Mononuclear cell (primary cell): ENCODE data around the gene DCAF4. TPM values are rescaled to one million over a fixed set of nuclear protein-coding genes. Genes with fewer than 3 reads are reported as not detected.
"Not testable (repeated sequence)": the region's sequence is repeated elsewhere in the genome, so short reads cannot be mapped to it uniquely, and the experiment has no call there.

ENCODE experiments used
- H3K27me3 ChIP-seq: 2 replicates; pipeline ENCODE4 v1.6.0; 2011; ENCODE audit warnings: low read length, control low read depth; ENCODE audit not compliant: insufficient read depth
- H3K4me1 ChIP-seq: 2 replicates; pipeline ENCODE4 v1.5.1; 2011; ENCODE audit warnings: mild to moderate bottlenecking, low read length, control low read depth; ENCODE audit not compliant: insufficient read depth
- H3K4me3 ChIP-seq: 2 replicates; pipeline ENCODE4 v1.5.1; 2011; ENCODE audit warnings: mild to moderate bottlenecking, low read length, moderate library complexity
- H3K9me3 ChIP-seq: 2 replicates; pipeline ENCODE4 v1.5.1; 2011; ENCODE audit warnings: low read depth, mild to moderate bottlenecking, control low read depth, low read length
- total RNA-seq: library from RNA; depleted of rRNA; stranded (reverse); fragments of >200 nt; gene quantifications from one replicate; pipeline ENCODE4 v1.2.3, GENCODE V29; 2012

The DCAF4 gene
- total RNA-seq, 1 donor, result 17.9 TPM

DNA sequence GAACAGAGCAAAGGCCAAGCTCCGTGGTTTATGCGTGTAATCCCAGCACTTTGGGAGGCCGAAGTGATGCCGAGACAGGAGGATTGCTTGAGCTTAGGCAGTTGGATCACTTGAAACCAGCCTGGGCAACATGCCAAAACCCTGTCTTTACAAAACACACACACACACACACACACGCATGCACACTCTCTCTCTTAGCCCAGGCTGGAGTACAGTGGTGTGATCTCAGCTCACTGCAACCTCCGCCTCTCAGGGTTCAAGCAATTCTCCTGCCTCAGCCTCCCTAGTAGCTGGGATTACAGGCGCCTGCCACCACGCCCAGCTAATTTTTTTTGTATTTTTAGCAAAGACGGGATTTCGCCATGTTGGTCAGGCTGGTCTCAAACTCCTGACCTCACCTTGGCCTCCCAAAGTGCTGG, 36.1 kb downstream of the DCAF4 start:
- not testable (repeated sequence) for H3K4me1 ChIP-seq, H3K4me3 ChIP-seq, H3K9me3 ChIP-seq, H3K27me3 ChIP-seq

DNA sequence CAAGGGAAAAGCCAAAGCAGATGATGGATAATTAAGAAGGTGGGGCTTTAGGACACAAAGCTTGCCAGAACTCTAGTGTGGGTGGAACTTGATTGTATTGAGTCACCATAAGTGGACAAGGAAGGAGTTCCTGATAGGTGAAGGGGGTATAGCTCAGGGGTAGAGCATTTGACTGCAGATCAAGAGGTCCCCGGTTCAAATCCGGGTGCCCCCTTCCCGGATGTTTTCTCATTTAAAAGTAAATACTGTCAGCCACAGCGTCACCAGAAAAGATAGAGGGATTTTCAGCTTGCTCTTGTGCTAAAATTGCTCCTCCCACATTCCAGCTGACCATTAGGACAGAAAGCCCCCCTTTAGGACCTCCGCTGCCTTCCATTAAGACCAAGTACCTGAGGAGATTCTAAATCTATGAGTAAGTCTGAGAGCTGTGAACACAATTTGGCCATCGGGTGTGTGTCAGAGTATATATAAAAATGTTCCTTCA, 36.6 kb downstream of the DCAF4 start:
- Histone ChIP-seq H3K27me3 (no peaks in the 10 kb centered on the region), H3K4me3 (no peak overlapping the region), H3K4me1 (no peaks in the 10 kb centered on the region), H3K9me3 (no peaks in the 10 kb centered on the region)

GRCh38 chr14:72965249-72965648, 39.0 kb downstream of the DCAF4 start:
- Histone ChIP-seq H3K4me3 (no peak overlapping the region), H3K27me3 (no peaks in the 10 kb centered on the region), H3K9me3 (no peaks in the 10 kb centered on the region), H3K4me1 (no peaks in the 10 kb centered on the region)

DNA sequence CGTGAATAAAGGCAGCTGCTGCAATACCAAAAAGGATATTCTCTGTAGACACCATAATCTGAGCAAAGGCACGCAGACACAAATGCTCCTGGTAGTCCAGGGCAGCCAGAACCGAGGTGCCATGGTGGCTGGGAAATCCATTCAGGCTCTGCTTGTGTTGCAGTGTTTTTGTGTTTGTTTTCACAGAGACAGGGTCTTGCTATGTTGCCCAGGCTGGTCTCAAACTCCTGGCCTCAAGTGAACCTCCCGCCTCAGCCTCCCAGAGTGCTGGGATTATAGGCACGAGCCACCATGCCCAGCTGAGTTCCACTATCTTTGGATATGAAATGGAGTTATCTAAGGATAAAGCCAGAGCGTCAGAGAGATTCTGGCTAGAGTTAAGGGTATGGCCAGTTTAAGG, 39.8 kb downstream of the DCAF4 start:
- Histone ChIP-seq H3K9me3 (no peaks in the 10 kb centered on the region), H3K4me1 (no peaks in the 10 kb centered on the region), H3K4me3 (no peak overlapping the region), H3K27me3 (no peaks in the 10 kb centered on the region)

DNA sequence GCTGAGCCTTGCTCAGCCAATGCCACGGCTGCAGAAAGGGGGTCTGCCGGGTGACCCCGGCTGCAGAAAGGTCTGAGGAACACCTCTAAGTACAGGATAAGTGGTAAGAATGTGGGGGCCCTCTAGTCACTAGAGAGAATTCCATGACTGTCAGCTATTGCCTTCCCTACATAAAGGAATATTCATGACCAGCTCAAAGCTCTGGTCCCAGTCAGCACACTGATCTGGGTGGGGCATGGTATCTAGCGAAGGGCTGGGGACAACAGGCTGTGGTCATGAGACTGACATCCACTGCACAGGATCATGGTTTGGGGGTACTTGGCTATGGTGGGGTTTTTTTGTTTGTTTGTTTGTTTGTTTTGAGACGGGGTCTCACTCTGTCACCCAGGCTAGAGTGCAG, 42.1 kb downstream of the DCAF4 start:
- Histone ChIP-seq H3K27me3 (no peaks in the 10 kb centered on the region), H3K4me3 (no peak overlapping the region), H3K4me1 (no peaks in the 10 kb centered on the region), H3K9me3 (no peaks in the 10 kb centered on the region)

DNA sequence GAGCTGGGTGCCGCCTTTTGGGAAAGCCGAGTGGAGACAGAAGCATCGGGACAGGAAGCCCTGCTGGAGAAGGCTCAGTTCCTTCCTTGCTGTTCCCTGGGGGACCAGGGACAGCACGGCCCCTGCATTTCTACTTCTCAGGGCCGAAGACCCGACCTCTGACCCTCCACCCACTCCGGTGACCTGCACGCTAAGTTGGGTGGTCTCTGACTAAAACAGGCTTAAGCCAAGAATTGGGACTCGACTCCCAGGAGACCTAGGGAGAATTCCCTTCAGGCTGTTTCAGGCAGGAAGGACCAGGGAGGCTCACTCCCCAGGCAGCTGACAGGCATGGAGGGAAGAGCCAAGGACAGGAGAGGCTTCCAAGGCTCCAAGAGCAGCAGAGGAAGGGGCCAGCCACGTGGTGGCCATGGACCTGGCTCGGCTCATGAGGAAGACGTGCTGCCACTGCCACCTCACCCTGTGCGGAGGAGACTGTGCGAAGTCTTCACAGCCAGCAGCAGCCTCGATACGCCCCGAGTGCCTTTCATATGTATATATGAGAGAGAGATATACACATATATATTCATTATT, 43.9 kb downstream of the DCAF4 start:
- Histone ChIP-seq H3K4me1 (no peaks in the 10 kb centered on the region), H3K9me3 (no peaks in the 10 kb centered on the region), H3K27me3 (no peaks in the 10 kb centered on the region), H3K4me3 (no peak overlapping the region)

DNA sequence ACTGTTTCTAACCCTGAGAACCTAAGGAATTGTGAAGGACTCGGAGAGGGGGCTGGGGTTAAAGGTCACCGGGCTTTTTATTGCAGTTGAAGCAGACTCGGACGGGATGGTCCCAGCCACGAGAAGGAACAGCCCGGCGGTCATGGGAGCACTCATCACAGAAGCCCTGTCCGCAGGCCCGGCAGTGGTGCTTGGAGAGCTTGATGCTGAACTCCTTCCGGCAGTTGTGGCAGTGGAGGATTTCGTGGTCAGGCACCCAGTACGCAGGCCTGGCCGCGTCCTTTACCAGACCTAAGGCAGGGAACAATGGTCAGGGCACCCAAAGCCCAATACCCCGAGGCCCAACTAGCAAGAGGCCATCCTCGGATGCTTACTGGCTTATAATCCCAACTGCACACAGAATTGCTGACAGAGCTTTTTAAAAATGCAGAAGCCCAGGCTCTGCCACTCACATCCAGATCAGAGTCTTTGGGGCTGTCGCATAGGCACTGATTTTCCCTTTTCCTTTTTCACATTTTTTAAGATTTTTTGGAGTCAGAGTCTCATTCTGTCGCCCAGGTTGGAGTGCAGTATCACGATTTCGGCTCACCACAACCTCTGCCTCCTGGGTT, 44.7 kb downstream of the DCAF4 start:
- no peaks in the 10 kb centered on the region for H3K27me3 ChIP-seq
- no peaks in the 10 kb centered on the region for H3K4me1 ChIP-seq

DNA sequence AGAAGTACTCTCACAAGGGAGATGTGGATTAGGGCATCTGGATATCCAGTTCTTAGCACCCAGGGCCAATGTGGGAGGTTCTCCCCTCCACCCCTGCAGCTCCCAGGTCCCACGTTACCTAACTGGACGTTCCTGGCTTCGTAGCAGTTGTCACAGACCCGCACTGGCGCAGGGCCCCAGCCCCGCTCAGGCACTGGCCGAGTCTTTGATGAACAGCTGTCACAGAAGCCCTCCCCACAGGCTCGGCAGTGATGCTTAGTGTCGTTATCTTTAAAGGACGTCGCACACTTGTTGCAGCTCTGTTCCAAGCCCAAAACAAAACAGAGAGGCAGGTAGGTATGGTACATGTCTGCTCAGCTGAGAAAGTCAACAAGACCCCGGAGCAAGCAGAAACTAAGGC, 48.4 kb downstream of the DCAF4 start:
- H3K4me3 ChIP-seq, result no peak overlapping the region
- H3K27me3 ChIP-seq, result no peaks in the 10 kb centered on the region
- no peaks in the 10 kb centered on the region for H3K9me3 ChIP-seq
- H3K4me1 ChIP-seq, result no peaks in the 10 kb centered on the region

More for the DNA sequence above, 44.7 kb downstream of the DCAF4 start:
- no peaks in the 10 kb centered on the region for H3K9me3 ChIP-seq
- H3K4me3 ChIP-seq, result no peak overlapping the region

DNA sequence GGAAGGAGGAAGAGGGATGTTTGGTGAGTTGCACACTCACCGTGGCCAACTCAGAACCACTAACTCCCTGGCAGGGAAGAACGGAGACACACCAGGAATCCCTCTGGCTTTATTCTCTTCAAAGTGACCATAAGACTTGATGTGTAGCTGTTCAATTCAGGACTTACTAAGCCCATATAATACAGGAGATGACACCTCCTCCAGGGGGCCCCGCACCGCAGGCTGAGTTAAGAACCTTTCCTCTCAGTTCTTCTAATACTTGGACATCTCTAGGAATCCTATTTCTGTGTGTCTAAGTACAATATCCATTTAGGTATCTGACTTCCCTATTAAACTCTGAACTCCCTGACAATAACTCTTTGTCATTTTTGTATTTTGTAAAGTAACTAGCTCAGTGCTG, 49.5 kb downstream of the DCAF4 start:
- H3K4me3 ChIP-seq, result no peak overlapping the region
- no peaks in the 10 kb centered on the region for H3K27me3 ChIP-seq
- no peaks in the 10 kb centered on the region for H3K4me1 ChIP-seq
- H3K9me3 ChIP-seq, result no peaks in the 10 kb centered on the region

DNA sequence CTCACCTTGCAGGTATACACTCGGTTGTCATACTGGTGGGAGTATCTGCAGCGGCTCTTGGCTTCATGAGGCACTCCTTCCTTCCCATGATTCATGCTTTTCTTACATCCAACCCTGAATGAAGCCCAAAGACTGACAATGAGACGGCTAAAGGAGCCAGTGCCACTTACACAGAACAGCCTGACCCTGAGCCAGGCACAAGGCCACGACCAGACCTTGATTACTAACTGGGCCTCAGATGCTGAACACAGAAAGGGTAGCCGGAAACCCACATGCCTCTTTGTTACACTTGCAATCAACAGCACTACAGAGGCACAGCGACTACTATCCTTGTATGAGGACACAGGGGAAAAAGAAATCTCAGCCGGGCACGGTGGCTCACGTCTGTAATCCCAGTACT, 52.6 kb downstream of the DCAF4 start:
- no peaks in the 10 kb centered on the region for H3K9me3 ChIP-seq

DNA sequence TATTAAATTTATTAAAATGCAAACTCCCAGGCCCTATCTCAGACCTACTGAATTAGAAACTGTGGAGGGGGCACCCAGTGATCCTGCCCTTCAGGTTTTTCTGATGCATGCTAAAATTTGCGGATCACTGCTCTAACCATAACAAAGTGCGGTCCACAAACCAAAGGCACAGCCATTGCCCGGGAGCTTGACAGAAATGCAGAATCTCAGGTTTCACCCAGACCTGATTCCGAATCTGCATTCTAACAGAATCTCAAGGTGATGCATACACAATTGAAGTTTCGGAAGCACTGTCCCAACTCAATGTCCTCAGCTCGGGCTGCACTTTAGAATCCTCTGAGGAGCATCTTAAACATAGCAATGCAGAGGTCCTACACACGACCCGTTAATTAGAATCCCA, 54.6 kb downstream of the DCAF4 start:
- Histone ChIP-seq H3K9me3 (no peaks in the 10 kb centered on the region), H3K4me3 (no peak overlapping the region), H3K27me3 (no peaks in the 10 kb centered on the region), H3K4me1 (no peaks in the 10 kb centered on the region)

More for the DNA sequence above, 52.6 kb downstream of the DCAF4 start:
- H3K27me3 ChIP-seq, result no peaks in the 10 kb centered on the region
- no peak overlapping the region for H3K4me3 ChIP-seq
- H3K4me1 ChIP-seq, result no peaks in the 10 kb centered on the region

GRCh38 chr14:72982146-72982708, 56.0 kb downstream of the DCAF4 start:
- Histone ChIP-seq H3K9me3 (no peaks in the 10 kb centered on the region), H3K4me1 (no peaks in the 10 kb centered on the region), H3K27me3 (no peaks in the 10 kb centered on the region), H3K4me3 (no peak overlapping the region)

DNA sequence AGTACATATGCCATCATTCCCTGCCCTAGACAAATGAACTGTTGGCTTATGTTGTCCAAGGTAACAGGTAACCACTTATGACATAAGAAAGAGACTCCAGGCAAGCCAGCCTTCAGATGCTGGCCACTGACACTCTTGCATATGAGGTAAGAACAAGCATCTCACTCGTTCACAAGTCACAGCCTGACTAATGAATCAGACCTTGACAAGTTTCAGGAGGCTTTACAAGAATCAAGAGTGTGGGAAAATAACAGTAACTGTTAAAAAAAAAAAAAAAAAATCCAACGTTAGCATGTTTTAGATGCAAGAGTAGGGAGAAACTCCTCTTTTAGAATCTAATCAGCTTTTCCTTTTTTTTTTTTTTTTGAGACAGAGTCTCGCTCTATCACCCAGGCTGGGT, 60.0 kb downstream of the DCAF4 start:
- Histone ChIP-seq H3K9me3 (no peaks in the 10 kb centered on the region), H3K4me1 (no peaks in the 10 kb centered on the region), H3K4me3 (no peak overlapping the region), H3K27me3 (no peaks in the 10 kb centered on the region)

DNA sequence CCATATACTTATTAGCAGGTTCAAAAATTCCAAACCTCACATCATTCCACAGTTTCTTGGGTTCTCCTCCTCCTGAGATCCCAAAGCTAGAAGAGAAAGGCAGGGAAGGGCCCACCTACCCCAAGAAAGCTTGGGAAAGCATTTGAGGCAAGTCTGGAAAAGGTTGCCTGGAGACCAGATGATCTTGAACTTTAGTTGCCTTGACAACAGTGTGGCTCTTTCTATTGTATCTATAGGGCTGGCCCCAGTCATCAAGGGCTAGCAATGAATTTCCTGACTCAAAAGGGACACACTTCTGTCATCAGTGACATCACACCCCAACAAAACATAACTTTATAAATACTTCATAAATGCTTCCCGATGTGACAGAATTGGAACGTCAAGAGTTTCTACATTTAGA, 60.6 kb downstream of the DCAF4 start:
- Histone ChIP-seq H3K27me3 (no peaks in the 10 kb centered on the region), H3K9me3 (no peaks in the 10 kb centered on the region), H3K4me3 (no peak overlapping the region), H3K4me1 (no peaks in the 10 kb centered on the region)

DNA sequence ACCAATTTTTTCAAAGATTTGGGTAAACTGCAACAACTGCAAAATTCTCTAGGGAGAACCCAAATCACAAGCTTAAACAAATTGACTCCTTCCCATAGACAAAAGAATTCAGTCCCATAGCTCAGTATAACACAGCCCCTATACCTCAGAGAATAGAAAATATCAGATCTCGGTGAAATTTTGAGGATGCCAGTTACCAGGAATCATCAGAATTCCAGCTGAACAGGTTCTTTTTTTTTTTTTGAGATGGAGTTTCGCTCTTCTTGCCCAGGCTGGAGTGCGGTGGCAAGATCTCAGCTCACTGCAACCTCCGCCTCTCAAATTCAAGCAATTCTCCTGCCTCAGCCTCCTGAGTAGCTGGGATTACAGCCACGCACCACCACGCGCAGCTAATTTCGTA, 63.9 kb downstream of the DCAF4 start:
- Histone ChIP-seq H3K27me3 (no peaks in the 10 kb centered on the region), H3K9me3 (no peaks in the 10 kb centered on the region)

GRCh38 chr14:72996916-72997315, 70.7 kb downstream of the DCAF4 start:
- H3K4me3 ChIP-seq, result no peak overlapping the region
- no peaks in the 10 kb centered on the region for H3K27me3 ChIP-seq
- no peaks in the 10 kb centered on the region for H3K4me1 ChIP-seq
- H3K9me3 ChIP-seq, result no peaks in the 10 kb centered on the region

More for the DNA sequence above, 63.9 kb downstream of the DCAF4 start:
- Histone ChIP-seq H3K4me3 (no peak overlapping the region), H3K4me1 (no peaks in the 10 kb centered on the region)
